Right lung (tissue), 5 donors: ENCODE results near the gene ABCB7. TPM values are rescaled to one million over a fixed set of nuclear protein-coding genes. Genes with fewer than 3 reads are reported as not detected.
"Not testable (repeated sequence)": the region's sequence is repeated elsewhere in the genome, so short reads cannot be mapped to it uniquely, and the experiment has no call there.

Source experiments
- DNase-seq, 2 donors: peaks; one replicate each; pipeline ENCODE4 v3.0.0-alpha.2; 2013
- polyA plus RNA-seq, 5 donors: library from polyadenylated mRNA; unstranded; fragments of 120-200 nt; gene quantifications; one replicate each; pipeline versions ENCODE4 v1.2.1 to v1.2.3, GENCODE V29; 2013; ENCODE audit warnings: inconsistent platforms in 1 of 5, low replicate concordance in 1 of 5; ENCODE audit not compliant: insufficient read length in 5 of 5, insufficient read depth in 1 of 5

The ABCB7 gene
- polyA plus RNA-seq, 5 donors, result 23.5 to 37.4 (median 33.2) TPM

- DNase-seq, result no peak
Measured at GRCh38 chrX:75107863-75108509, 48.1 kb downstream of the ABCB7 start.

- no peak for DNase-seq
Measured at GRCh38 chrX:75106772-75107171, 49.3 kb downstream of the ABCB7 start.

DNA sequence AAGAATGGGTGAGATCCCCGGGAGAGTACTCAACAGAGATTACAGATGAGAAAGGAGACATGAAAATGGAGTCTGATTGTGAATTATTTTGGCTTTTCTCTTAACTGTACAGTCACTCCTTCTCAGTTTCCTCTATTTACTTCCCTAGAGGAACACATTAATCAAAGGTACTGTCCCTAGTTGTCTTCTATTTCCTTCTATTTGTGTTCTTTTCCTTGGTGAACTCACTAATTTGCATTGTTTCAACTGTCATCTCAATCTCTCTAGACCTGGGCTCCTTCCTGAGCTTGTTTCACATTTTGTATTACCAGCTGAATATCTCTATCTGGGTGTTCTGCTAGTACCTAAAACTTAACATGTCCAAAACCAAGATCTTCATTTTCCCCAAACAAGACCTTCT, 59.8 kb downstream of the ABCB7 start:
- no peak for DNase-seq

DNA sequence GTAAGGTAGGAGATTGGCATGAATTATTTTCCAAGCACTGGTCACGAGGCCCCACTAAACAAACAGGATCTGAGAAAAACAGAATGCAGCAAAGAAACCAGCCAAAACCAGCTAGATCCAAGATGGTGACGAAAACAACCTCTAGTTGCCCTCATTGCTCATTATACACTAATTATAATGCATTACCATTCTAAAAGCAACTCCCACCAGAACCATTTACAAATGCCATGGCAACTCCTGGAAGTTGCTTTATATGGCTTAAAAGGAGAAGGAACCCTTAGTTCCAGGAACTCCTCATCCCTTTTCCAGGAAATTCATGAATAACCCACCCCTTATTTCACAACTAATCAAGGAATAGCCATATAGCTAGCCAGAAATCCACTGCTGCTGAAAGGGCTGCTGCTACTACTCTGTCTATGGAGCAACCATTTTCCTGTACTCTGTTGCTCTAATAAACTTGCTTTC, 69.3 kb downstream of the ABCB7 start:
- no peak for DNase-seq

GRCh38 chrX:75084757-75085156, 71.3 kb downstream of the ABCB7 start:
- no peak for DNase-seq

DNA sequence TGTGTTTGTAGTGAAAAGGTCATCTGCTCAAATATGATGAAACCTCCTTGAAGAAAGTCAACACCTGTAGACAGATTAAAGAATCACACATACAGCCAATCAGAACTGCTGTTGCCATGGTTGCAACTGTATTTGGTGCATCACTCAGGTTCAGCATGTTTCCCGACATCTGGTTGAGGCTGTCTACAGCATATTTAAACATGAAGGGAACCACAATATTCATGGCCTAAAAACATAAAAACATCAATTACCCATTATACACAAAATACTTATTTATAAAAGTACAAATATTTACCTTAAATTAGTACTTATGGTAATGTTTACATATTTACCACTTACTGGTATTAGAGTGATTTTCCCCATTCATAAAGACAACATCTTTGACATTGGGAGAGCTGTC, 79.7 kb downstream of the ABCB7 start:
- no peak for DNase-seq

DNA sequence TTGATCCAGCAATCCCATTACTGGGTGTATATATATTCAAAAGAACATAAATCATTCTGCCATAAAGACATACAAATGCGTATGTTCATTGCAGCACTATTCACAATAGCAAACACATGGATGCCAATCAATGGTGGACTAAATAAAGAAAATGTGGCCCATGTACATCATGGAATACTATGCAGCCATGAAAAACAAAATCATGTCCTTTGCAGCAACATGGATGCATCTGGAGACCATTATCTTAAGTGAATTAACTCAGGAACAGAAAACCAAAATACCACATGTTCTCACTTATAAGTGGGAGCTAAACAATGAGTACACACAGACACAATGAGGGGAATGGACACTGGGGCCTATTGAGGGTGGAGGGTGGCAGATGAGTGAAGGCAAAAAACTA, 81.6 kb downstream of the ABCB7 start:
- no peak for DNase-seq

DNA sequence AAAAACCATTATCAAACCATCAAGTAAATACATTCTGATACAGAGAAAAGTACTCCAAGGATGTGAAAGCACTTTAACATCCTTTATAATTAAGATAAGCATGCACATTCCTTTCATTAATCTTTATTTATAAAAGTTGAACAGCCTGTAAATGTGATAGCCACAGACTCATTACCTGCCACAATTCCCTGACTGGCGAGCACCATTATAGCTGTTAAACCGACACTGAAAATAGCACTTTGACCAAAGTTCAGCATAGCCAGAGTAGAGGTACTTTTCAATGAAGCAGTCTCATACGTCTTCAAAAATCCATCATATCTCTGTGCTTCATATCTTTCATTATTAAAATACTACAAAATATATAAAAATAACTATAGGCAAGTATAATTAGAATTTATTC, 84.7 kb downstream of the ABCB7 start:
- DNase-seq, result no peak

DNA sequence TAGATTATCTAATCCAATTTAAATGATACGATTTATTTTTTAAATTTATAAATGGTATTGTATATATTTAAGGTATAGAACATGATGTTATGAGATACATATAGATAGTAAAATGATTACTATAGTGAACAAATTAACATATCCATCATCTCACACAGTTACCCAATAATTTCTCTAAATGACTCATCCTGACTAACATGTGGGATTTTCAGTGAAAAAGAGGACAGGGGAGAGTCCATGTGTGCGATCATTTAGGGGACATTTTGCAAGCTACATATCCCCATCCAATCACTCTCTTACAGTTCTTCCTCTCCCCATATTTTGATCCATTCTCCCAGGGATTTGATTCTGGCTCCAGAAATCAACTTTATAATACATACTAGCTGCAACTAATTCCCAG, 88.2 kb downstream of the ABCB7 start:
- DNase-seq, result no peak

- DNase-seq, result no peak
Measured at GRCh38 chrX:75061701-75062100, 94.4 kb downstream of the ABCB7 start.

- DNase-seq, result no peak
Measured at GRCh38 chrX:75051047-75051446, 105.0 kb downstream of the ABCB7 start.

DNA sequence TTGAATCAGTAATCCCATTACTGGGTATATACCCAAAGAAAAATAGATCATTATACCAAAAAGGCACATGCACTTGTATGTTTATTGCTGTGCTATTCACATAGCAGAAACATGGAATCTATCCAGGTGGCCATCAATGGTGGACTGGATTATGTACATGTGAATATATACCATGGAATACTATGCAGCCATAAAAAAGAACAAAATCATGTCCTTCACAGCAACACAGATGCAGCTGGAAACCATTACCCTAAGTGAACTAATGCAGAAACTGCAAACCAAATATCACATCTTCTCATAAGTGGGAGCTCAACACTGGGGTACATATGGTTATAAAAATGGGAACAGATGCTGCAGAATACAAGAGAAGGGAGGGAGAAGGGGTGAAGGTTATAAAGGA, 110.7 kb downstream of the ABCB7 start:
- no peak for DNase-seq

DNA sequence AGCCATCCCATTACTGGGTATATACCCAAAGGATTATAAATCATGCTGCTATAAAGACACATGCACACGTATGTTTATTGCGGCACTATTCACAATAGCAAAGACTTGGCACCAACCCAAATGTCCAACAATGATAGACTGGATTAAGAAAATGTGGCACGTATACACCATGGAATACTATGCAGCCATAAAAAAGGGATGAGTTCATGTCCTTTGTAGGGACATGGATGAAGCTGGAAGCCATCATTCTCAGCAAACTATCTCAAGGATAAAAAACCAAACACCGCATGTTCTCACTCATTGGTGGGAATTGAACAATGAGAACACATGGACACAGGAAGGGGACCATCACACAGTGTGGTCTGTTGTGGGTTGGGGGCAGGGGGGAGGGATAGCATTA, 111.9 kb downstream of the ABCB7 start:
- not testable (repeated sequence) for DNase-seq

DNA sequence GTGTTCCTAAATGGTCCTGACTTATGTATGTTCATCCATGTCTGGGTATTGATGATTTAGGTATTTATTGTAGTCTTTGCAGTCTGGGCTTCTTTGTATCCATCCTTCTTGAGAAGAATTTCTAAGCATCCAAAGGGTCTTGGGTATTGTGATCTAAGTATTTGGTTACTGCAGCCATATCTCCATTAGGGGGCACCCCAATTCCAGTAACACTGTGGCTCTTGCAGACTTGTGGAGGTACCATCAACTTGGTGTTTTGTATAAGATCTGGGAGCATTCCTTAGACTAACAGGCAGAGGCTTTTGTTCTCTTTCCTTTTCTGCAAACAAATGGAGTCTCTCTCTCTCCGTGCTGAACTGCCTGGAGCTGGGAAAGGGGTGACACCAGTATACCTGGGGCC, 117.2 kb downstream of the ABCB7 start:
- DNase-seq, result no peak

Other genes starting within 250 kb of the ABCB7 start
- gene NEXMIF, start 230.8 kb downstream of the ABCB7 start, polyA plus RNA-seq, result under 1 TPM; 0.13 to 0.33 (median 0.17) TPM
- gene UPRT, start 117.8 kb upstream of the ABCB7 start, polyA plus RNA-seq, result 10 to 100 TPM; 13.2 to 17.9 (median 16.2) TPM